Activated T-cell treated with anti-CD3 and anti-CD28 coated beads for 48 hours (primary cell): ENCODE data around the gene FA2H.
"Not testable (repeated sequence)": the region's sequence is repeated elsewhere in the genome, so short reads cannot be mapped to it uniquely, and the experiment has no call there.

ENCODE experiments used
- DNase-seq: peaks from one replicate; pipeline ENCODE4 v3.0.0-alpha.2; 2020; ENCODE audit warnings: low read depth

Gene FA2H

GRCh38 chr16:74774223-74775139 lies at the start of gene FA2H:
Gene FA2H, minus strand, starts transcription at chr16:74774820. Its CDS starts 65 bp downstream, at chr16:74774755.
- DNase-seq, result peak; percentile 66

GRCh38 chr16:74817851-74818250 lies 43.2 kb upstream of the FA2H start:
- no peak for DNase-seq

GRCh38 chr16:74813109-74813641 lies 38.6 kb upstream of the FA2H start:
- DNase-seq, result peak; percentile 76

GRCh38 chr16:74811911-74812310 lies 37.3 kb upstream of the FA2H start:
- DNase-seq, result no peak

- DNase-seq, result not testable (repeated sequence)
These were observed 36.6 kb upstream of the FA2H start for GRCh38 chr16:74811216-74811615.

GRCh38 chr16:74807052-74807646 lies 32.5 kb upstream of the FA2H start:
- no peak for DNase-seq

- no peak for DNase-seq
These were observed 25.7 kb upstream of the FA2H start for GRCh38 chr16:74800216-74800871.

- DNase-seq, result no peak
These were observed 22.8 kb upstream of the FA2H start for GRCh38 chr16:74797414-74797813.

GRCh38 chr16:74795104-74795503 lies 20.5 kb upstream of the FA2H start:
- DNase-seq, result no peak

- DNase-seq, result no peak
These were observed 20.0 kb upstream of the FA2H start for GRCh38 chr16:74794668-74795067.

GRCh38 chr16:74793571-74793970 lies 19.0 kb upstream of the FA2H start:
- no peak for DNase-seq

- DNase-seq, result no peak
These were observed 17.6 kb upstream of the FA2H start for GRCh38 chr16:74792225-74792624.

- not testable (repeated sequence) for DNase-seq
These were observed 17.1 kb upstream of the FA2H start for GRCh38 chr16:74791749-74792148.

GRCh38 chr16:74788108-74788507 lies 13.5 kb upstream of the FA2H start:
- DNase-seq, result no peak

- no peak for DNase-seq
These were observed 10.4 kb upstream of the FA2H start for GRCh38 chr16:74785031-74785430.

- DNase-seq, result no peak
These were observed 4.0 kb upstream of the FA2H start for GRCh38 chr16:74778646-74779045.

GRCh38 chr16:74776926-74777325 lies 2.3 kb upstream of the FA2H start:
- DNase-seq, result no peak

- no peak for DNase-seq
These were observed 635 bp upstream of the FA2H start for GRCh38 chr16:74775255-74775654.

GRCh38 chr16:74773446-74774222 lies 986 bp downstream of the FA2H start:
- no peak for DNase-seq

GRCh38 chr16:74771656-74772315 lies 2.8 kb downstream of the FA2H start:
- DNase-seq, result no peak

GRCh38 chr16:74770831-74771526 lies 3.6 kb downstream of the FA2H start:
- no peak for DNase-seq
